Activated CD4-positive, alpha-beta T cell treated with anti-CD3 and anti-CD28 coated beads for 36 hours (primary cell): ENCODE measurements around the gene DNAI2. TPM values are rescaled to one million over a fixed set of nuclear protein-coding genes. Genes with fewer than 3 reads are reported as not detected.

Experiments used
- ATAC-seq: fragments of 200-7000 bp; cut with Tn5 transposase; one replicate; pipeline ENCODE4 v1.10.0; 2021; ENCODE audit warnings: mild to moderate bottlenecking, moderate library complexity
- CTCF ChIA-PET: fragments of 350-600 bp; sonication (Branson Sonifier 250); formaldehyde crosslinking; loops from one replicate; lab custom pipeline; 2021; ENCODE audit warnings: antibody characterized with exemption; lab: Charles Lee
- POLR2A ChIA-PET: fragments of 350-600 bp; sonication (Branson Sonifier 250); formaldehyde crosslinking; loops from one replicate; lab custom pipeline; 2021; ENCODE audit warnings: antibody characterized with exemption, inconsistent platforms; lab: Charles Lee
- DNase-seq: peaks from one replicate; pipeline ENCODE4 v3.0.0-alpha.2; 2020
- H3K27ac Mint-ChIP-seq: one replicate; pipeline ENCODE4 v1.8.0; 2021; ENCODE audit warnings: mixed read lengths
- H3K27me3 Mint-ChIP-seq: one replicate; pipeline ENCODE4 v1.8.0; 2021; ENCODE audit warnings: mixed read lengths
- H3K36me3 Mint-ChIP-seq: one replicate; pipeline ENCODE4 v1.8.0; 2021; ENCODE audit warnings: low read depth, mixed read lengths
- H3K4me1 Mint-ChIP-seq: one replicate; pipeline ENCODE4 v1.8.0; 2021; ENCODE audit warnings: mixed read lengths
- H3K4me3 Mint-ChIP-seq: one replicate; pipeline ENCODE4 v1.8.0; 2021; ENCODE audit warnings: mild to moderate bottlenecking, moderate library complexity, mixed read lengths
- H3K9me3 Mint-ChIP-seq: one replicate; pipeline ENCODE4 v1.8.0; 2021; ENCODE audit warnings: low read depth, mixed read lengths
- intact Hi-C, 2 experiments: fragments of 100-400 bp; cut with DNase I in 1 of 2; cut with micrococcal nuclease in 1 of 2; formaldehyde crosslinking; loops; one replicate each; pipeline versions ENCODE4 v1.14.2 to v1.15.1; 2022 to 2024; cut with DNase I, micrococcal nuclease
- total RNA-seq, 2 experiments: library from RNA; stranded (reverse); gene quantifications; one replicate each; pipeline ENCODE4 v1.2.3, GENCODE V29; 2021

Gene DNAI2
- total RNA-seq, 2 experiments from 2014 or later: 0.14 to 0.49 TPM

DNA sequence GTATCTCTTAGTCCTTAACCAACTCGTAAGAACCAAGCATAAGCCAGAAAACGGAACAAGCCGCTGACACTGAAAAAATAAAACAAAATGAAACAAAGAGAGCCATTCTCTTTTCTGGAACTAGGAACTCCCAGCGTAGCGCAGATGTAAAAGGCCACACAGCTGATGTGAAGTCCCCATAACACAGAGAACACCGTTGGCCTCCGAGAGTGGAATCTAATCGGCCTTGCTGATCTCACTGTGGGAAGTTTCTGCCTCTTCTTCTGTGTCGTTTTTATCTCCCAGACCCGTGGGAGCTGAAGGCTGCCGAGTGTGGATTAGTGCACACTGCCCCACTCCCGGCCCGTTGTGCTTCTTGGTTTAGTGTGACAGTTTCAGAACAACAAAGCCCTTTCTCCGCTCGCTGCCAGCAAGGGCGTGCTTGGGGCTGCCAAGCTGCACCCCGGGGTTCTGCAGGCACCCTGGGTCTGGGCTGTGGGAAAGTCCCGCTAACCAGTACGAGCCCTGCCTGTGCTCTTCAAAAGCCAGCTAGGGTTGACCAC is 38.9 kb upstream of the DNAI2 start:
- intact Hi-C loops: no loop called here
- DNase-seq: no peak
- H3K27me3 Mint-ChIP-seq: no peaks in the 10 kb centered on the region
- H3K4me1 Mint-ChIP-seq: no peaks in the 10 kb centered on the region
- CTCF ChIA-PET: interaction anchor here (0.7 kb wide), 1 partner anchor 241 kb away, joined by 3 read pairs; no protein-coding TSS in a partner anchor
- H3K36me3 Mint-ChIP-seq: peaks cover 1% of the 10 kb centered on the region
- no peak overlapping the region for H3K27ac Mint-ChIP-seq
- H3K4me3 Mint-ChIP-seq: no peak overlapping the region
- ATAC-seq: no peak
- POLR2A ChIA-PET: no interaction called here
- H3K9me3 Mint-ChIP-seq: no peaks in the 10 kb centered on the region

- Mint-ChIP-seq H3K27me3 (no peaks in the 10 kb centered on the region), H3K27ac (no peak overlapping the region), H3K4me3 (no peak overlapping the region), H3K36me3 (no peaks in the 10 kb centered on the region), H3K9me3 (no peaks in the 10 kb centered on the region), H3K4me1 (no peaks in the 10 kb centered on the region)
- intact Hi-C loops: no loop called here
- POLR2A ChIA-PET: no interaction called here
- no peak for ATAC-seq
- CTCF ChIA-PET: interaction anchor here (1.5 kb wide), 1 partner anchor 9 kb away, joined by 8 read pairs; no protein-coding TSS in a partner anchor
- no peak for DNase-seq
These were observed 38.1 kb upstream of the DNAI2 start for GRCh38 chr17:74235911-74236371.

GRCh38 chr17:74237321-74237720 is 36.7 kb upstream of the DNAI2 start:
- POLR2A ChIA-PET: no interaction called here
- Mint-ChIP-seq H3K4me1 (no peaks in the 10 kb centered on the region), H3K9me3 (no peaks in the 10 kb centered on the region), H3K27me3 (no peaks in the 10 kb centered on the region), H3K36me3 (no peaks in the 10 kb centered on the region), H3K4me3 (no peak overlapping the region), H3K27ac (no peak overlapping the region)
- ATAC-seq (no peak), DNase-seq (no peak)
- intact Hi-C loops: no loop called here
- CTCF ChIA-PET: interaction anchor here (0.6 to 1.5 kb wide), 2 partner anchors 8 to 1559 kb away, joined by 3 to 8 read pairs; no protein-coding TSS in a partner anchor

DNA sequence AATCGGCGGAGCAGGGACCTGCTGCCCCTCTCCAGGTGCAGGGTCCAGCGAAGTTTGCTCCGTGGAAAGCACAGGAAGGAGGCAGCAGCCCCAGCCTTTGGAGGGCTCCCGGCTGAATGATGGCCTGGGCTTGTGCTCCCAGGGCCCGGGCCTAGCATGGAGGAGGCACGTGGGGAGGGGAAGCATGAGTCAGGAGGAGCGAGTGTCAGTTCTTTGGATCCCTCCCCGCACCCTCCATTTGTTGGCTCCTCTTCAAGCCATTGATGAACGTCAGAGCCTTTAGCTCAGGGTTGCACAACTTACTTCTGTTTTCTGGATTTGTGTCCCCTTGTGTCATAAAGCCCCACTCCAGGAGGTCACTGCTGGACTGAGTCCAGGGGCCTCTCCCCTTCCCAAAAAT is 34.9 kb upstream of the DNAI2 start:
- Mint-ChIP-seq H3K4me3 (no peak overlapping the region), H3K27ac (no peak overlapping the region), H3K36me3 (no peaks in the 10 kb centered on the region), H3K9me3 (no peaks in the 10 kb centered on the region), H3K27me3 (no peaks in the 10 kb centered on the region), H3K4me1 (no peaks in the 10 kb centered on the region)
- intact Hi-C loops: no loop called here
- DNase-seq: no peak
- no peak for ATAC-seq
- ChIA-PET POLR2A (no interaction called here), CTCF (no interaction called here)

DNA sequence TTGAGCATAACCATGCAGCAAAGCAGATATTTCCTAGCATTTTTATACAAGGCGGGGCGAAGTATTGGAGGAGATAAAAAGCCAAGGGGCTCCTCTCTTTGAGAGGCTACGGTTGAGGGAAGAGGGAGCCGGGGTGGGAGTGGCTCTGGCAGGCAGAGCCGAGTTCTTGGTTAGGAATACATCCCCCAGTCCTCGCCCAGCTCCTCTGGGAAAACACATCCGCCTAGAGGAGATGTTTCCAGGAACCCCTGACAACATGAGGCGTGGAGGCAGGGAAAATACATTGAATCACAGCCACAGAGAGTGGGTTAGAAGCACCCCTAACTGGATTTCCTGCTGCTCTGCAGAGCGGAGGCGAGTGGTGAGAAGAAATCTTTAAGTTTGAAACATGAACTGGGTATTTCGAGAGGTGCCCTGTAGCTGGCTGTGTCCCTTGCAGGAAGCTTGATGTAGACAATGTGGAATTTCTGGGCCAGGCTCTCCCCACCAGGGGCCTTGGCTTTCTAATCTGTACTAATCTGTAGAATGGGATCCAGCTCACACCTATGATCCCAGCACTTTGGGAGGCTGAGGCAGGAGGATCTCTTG is 33.3 kb upstream of the DNAI2 start:
- CTCF ChIA-PET: no interaction called here
- ATAC-seq (no peak), DNase-seq (no peak)
- no peaks in the 10 kb centered on the region for H3K27me3 Mint-ChIP-seq
- H3K9me3 Mint-ChIP-seq: no peaks in the 10 kb centered on the region
- intact Hi-C loops: no loop called here
- no peaks in the 10 kb centered on the region for H3K4me1 Mint-ChIP-seq
- H3K36me3 Mint-ChIP-seq: no peaks in the 10 kb centered on the region
- H3K4me3 Mint-ChIP-seq: no peak overlapping the region
- POLR2A ChIA-PET: no interaction called here
- H3K27ac Mint-ChIP-seq: no peak overlapping the region

GRCh38 chr17:74241431-74241830 is 32.6 kb upstream of the DNAI2 start:
- no peaks in the 10 kb centered on the region for H3K27me3 Mint-ChIP-seq
- no peaks in the 10 kb centered on the region for H3K36me3 Mint-ChIP-seq
- no peak overlapping the region for H3K27ac Mint-ChIP-seq
- ATAC-seq: no peak
- intact Hi-C loops: no loop called here
- ChIA-PET CTCF (no interaction called here), POLR2A (no interaction called here)
- no peak for DNase-seq
- H3K4me1 Mint-ChIP-seq: no peaks in the 10 kb centered on the region
- no peaks in the 10 kb centered on the region for H3K9me3 Mint-ChIP-seq
- no peak overlapping the region for H3K4me3 Mint-ChIP-seq

DNA sequence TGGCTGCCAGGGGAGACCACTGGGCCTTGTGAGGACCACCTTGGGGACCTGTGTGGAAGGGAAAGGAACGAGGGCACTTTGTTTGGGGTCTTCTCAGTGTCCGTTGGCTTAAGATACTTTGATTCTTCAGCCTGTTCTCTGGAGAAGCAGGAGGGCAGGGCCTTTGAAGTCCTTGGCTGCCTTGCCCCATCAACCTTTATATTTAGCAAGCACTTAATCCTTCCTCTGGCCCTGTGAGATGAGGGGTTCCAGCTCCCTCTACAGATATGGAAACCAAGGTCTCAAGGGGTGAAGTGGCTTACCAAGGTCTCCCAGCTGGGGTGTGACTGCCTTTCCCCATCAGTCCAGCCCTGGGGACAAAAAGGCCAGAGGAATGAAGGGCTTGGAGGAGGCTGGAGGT is 32.2 kb upstream of the DNAI2 start:
- ATAC-seq (no peak), DNase-seq (no peak)
- no peaks in the 10 kb centered on the region for H3K27me3 Mint-ChIP-seq
- no peaks in the 10 kb centered on the region for H3K9me3 Mint-ChIP-seq
- no peak overlapping the region for H3K4me3 Mint-ChIP-seq
- ChIA-PET CTCF (interaction anchor here (1.1 kb wide), 1 partner anchor 47 kb away, joined by 3 read pairs; no protein-coding TSS in a partner anchor), POLR2A (no interaction called here)
- H3K4me1 Mint-ChIP-seq: no peaks in the 10 kb centered on the region
- H3K27ac Mint-ChIP-seq: no peak overlapping the region
- intact Hi-C loops: no loop called here
- no peaks in the 10 kb centered on the region for H3K36me3 Mint-ChIP-seq

DNA sequence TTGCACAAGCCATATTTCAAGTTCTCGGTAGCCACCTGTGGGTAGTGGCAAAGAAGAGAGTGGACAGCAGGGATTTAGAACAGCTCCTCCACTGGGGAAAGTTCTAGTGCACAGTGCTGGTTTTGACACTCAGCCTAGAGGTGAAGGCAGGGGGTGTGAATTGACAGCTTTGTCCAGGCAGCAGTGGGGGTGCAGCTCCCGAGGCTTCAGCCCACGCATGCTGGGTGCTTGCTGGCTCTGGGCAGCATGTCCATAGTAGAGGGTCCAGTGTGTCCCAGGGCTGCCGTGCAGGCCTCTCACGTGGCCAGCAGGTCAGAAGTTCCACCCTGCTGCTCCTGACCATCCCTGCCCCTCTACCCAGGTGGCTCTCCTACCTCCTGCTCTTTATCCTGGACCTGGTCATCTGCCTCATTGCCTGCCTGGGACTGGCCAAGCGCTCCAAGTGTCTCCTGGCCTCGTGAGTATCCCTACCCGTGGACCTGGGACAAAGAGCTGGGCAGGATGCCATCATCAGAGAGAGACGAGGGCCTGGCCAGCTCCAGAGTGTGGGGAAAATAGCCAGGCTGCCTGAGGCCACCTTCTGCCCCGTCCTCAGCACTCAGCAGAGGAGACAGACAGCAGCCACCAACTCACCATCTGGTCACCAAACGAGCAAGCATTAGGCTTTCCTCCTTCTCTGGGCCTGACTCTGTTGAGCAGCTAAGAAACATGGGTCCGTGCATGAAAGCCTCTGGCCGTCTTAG is 30.9 kb upstream of the DNAI2 start:
- ChIA-PET POLR2A (no interaction called here), CTCF (interaction anchor here (1.1 to 1.5 kb wide), 2 partner anchors 42 to 45 kb away, joined by 3 read pairs; no protein-coding TSS in a partner anchor)
- H3K27ac Mint-ChIP-seq: no peak overlapping the region
- DNase-seq: no peak
- H3K27me3 Mint-ChIP-seq: no peaks in the 10 kb centered on the region
- no peak for ATAC-seq
- H3K4me3 Mint-ChIP-seq: no peak overlapping the region
- no peaks in the 10 kb centered on the region for H3K9me3 Mint-ChIP-seq
- H3K4me1 Mint-ChIP-seq: no peaks in the 10 kb centered on the region
- H3K36me3 Mint-ChIP-seq: no peaks in the 10 kb centered on the region
- intact Hi-C loops: no loop called here

DNA sequence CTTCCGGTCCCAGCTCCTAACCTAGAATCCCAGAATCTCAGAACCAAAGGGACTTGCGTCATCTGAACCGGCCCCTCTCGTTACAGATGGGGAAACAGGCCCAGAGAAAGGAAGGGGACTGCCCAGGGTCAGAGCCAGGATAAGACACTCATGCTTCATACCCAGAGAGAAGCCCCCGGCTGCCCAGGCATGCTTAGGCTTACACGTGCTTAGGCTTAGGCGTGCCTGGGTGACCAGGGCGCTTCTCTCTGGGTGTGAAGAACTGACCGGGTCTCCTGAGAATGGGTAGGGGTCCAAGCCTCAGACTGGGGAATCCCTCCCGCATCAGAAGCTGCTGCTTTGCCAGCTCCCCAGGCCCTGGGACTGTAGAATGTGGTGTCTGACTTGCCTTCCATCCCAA is 29.9 kb upstream of the DNAI2 start:
- no peak for DNase-seq
- H3K27ac Mint-ChIP-seq: no peak overlapping the region
- CTCF ChIA-PET: interaction anchor here (1.5 kb wide), 1 partner anchor 41 kb away, joined by 3 read pairs; no protein-coding TSS in a partner anchor
- no peak for ATAC-seq
- POLR2A ChIA-PET: no interaction called here
- no peaks in the 10 kb centered on the region for H3K27me3 Mint-ChIP-seq
- no peaks in the 10 kb centered on the region for H3K4me1 Mint-ChIP-seq
- H3K9me3 Mint-ChIP-seq: no peaks in the 10 kb centered on the region
- H3K36me3 Mint-ChIP-seq: no peaks in the 10 kb centered on the region
- no peak overlapping the region for H3K4me3 Mint-ChIP-seq
- intact Hi-C loops: no loop called here

DNA sequence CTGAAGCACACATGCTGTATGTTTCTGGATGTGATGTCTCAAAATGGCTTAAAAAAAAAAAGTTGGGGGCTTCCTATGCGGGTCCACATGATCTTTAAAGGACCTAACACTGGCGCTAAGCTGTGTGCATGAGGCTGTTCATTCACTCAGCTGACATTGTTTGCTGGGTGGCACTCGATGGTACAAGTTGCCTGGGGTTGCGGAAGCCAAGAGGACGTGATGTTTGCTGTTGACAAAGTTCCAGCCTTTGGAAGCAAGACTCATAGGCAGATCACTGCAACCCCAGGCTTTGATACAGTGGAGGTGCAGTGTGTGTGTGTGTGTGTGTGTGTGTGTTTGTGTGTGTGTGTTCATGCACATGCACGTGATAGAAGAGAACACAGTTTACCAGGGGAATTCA is 29.5 kb upstream of the DNAI2 start:
- Mint-ChIP-seq H3K4me1 (no peaks in the 10 kb centered on the region), H3K27me3 (no peaks in the 10 kb centered on the region), H3K9me3 (no peaks in the 10 kb centered on the region), H3K36me3 (no peaks in the 10 kb centered on the region), H3K27ac (no peak overlapping the region), H3K4me3 (no peak overlapping the region)
- DNase-seq (no peak), ATAC-seq (no peak)
- POLR2A ChIA-PET: no interaction called here
- CTCF ChIA-PET: interaction anchor here (1.5 to 1.6 kb wide), 2 partner anchors 8 to 40 kb away, joined by 3 to 8 read pairs; no protein-coding TSS in a partner anchor
- intact Hi-C loops: no loop called here

- H3K27ac Mint-ChIP-seq: no peak overlapping the region
- CTCF ChIA-PET: interaction anchor here (0.6 to 1.6 kb wide), 3 partner anchors 9 to 169 kb away, joined by 3 to 8 read pairs (median 4); no protein-coding TSS in a partner anchor
- no peak overlapping the region for H3K4me3 Mint-ChIP-seq
- no peaks in the 10 kb centered on the region for H3K27me3 Mint-ChIP-seq
- intact Hi-C loops: no loop called here
- no peaks in the 10 kb centered on the region for H3K36me3 Mint-ChIP-seq
- POLR2A ChIA-PET: no interaction called here
- ATAC-seq (no peak), DNase-seq (no peak)
- H3K4me1 Mint-ChIP-seq: no peaks in the 10 kb centered on the region
- H3K9me3 Mint-ChIP-seq: no peaks in the 10 kb centered on the region
These were observed 28.7 kb upstream of the DNAI2 start for GRCh38 chr17:74245145-74245831.
